ENCODE results near the gene SYT7.

GRCh38 chr11:61627850-61628661 is 47.2 kb upstream of the SYT7 start:
- TF ChIP-seq CTCF (optimal IDR thresholded peaks at IDR 0.05 in 1 of 3, IDR thresholded peaks at IDR 0.05 in 1 of 3, conservative IDR thresholded peaks at IDR 0.05 in 1 of 3; ENCODE audit: extremely low read depth in 1 of 3, insufficient read depth in 2 of 3, low read length in 3 of 3) (peak; percentile 94 to 97 (median 95)), EZH2 (IDR thresholded peaks at IDR 0.05; ENCODE audit: low read length) (no peak)
